Stimulated activated naive B cell treated with anti-CD40 and anti-IgM and Interleukin-4, amounts not matched to agents 10 μg/mL and 1 μg/mL and 100 μg/mL, for 72 hours (primary cell): ENCODE measurements around the gene CCDC201.

Experiments
- ATAC-seq, 2 donors: fragments of 150-1000 bp; cut with Tn5 transposase; replicated peaks; 2 replicates each; pipeline ENCODE4 v1.10.0; 2021; ENCODE audit warnings: moderate library complexity in 1 of 2
- DNase-seq: peaks from one replicate; pipeline ENCODE4 v3.0.0; 2021
- H3K27ac Mint-ChIP-seq: one replicate; pipeline ENCODE4 v1.8.0; 2022; ENCODE audit warnings: mild to moderate bottlenecking, mixed read lengths
- H3K27me3 Mint-ChIP-seq, 2 donors: one replicate each; pipeline ENCODE4 v1.8.0; 2022; ENCODE audit warnings: mixed read lengths in 2 of 2
- H3K36me3 Mint-ChIP-seq, 2 donors: one replicate each; pipeline ENCODE4 v1.8.0; 2022; ENCODE audit warnings: mixed read lengths in 2 of 2, mild to moderate bottlenecking in 1 of 2
- H3K4me1 Mint-ChIP-seq, 2 donors: one replicate each; pipeline ENCODE4 v1.8.0; 2022; ENCODE audit warnings: mixed read lengths in 2 of 2, mild to moderate bottlenecking in 1 of 2
- H3K4me3 Mint-ChIP-seq, 2 donors: one replicate each; pipeline ENCODE4 v1.8.0; 2022; ENCODE audit warnings: mild to moderate bottlenecking in 2 of 2, mixed read lengths in 2 of 2, moderate library complexity in 1 of 2
- H3K9me3 Mint-ChIP-seq, 2 donors: one replicate each; pipeline ENCODE4 v1.8.0; 2022; ENCODE audit warnings: mixed read lengths in 2 of 2, mild to moderate bottlenecking in 1 of 2

CCDC201 gene

DNA sequence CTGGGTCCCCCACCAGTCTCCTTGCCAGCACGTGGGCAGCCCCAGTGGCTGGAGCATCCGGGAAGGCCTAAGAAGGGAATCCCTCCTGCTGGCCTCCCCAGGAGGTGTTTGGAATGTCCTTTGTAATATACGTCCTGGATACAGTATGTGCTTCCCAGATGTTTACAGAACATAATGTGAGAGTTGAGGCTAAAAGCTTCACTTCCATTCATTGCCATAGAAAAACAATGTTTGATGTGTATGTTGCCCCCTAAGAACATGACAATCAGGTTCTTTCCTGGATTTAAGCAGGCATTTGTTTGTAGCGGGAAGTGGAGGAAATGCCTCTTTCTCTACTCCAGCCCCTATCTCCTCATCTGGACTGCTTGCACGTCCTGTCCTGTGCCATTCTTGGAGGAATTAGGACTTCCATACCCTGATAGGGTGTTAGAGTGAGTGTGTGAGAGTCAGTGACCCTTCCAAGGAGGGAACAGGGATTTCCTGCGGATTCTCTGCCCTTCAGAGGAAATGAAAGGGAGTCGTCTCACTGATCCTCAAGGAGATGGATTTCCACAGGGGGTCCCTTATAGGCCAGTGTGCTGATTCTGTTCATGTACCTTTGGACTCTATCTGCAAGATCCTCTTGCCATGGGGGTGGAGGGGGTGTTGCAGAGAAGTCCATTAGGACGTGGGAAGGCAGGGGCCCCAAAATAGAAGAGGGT is 16.6 kb upstream of the CCDC201 start:
- H3K9me3 Mint-ChIP-seq, result no peaks in the 10 kb centered on the region
- ATAC-seq (no peak), DNase-seq (no peak)
- H3K4me1 Mint-ChIP-seq, result peaks cover 4 to 7% of the 10 kb centered on the region in 2 donors
- H3K27ac Mint-ChIP-seq, result no peak overlapping the region
- no peak overlapping the region for H3K4me3 Mint-ChIP-seq
- no peaks in the 10 kb centered on the region for H3K36me3 Mint-ChIP-seq
- peaks cover 71 to 83% of the 10 kb centered on the region in 2 donors for H3K27me3 Mint-ChIP-seq

- Mint-ChIP-seq H3K4me3 (no peak overlapping the region), H3K36me3 (no peaks in the 10 kb centered on the region), H3K27ac (no peak overlapping the region), H3K27me3 (peaks cover 69 to 79% of the 10 kb centered on the region in 2 donors), H3K4me1 (peaks cover 4 to 7% of the 10 kb centered on the region in 2 donors), H3K9me3 (no peaks in the 10 kb centered on the region)
- DNase-seq (no peak), ATAC-seq (peak in 1 of 2 donors; percentile 20)
Measured at GRCh38 chr7:45888993-45889366, 16.1 kb upstream of the CCDC201 start.

GRCh38 chr7:45888185-45888992 is 15.5 kb upstream of the CCDC201 start, which contains the start of gene IGFBP1:
IGFBP1 (plus strand) TSS chr7:45888488; CDS start chr7:45888653, 165 bp downstream.
- H3K27me3 Mint-ChIP-seq, result peaks cover 71 to 73% of the 10 kb centered on the region in 2 donors
- H3K36me3 Mint-ChIP-seq, result no peaks in the 10 kb centered on the region
- peak within 1 kb of the TSS; percentile 31 to 64 for H3K4me3 Mint-ChIP-seq
- peak; percentile 42 to 43 for ATAC-seq
- no peaks in the 10 kb centered on the region for H3K9me3 Mint-ChIP-seq
- peaks cover 4 to 7% of the 10 kb centered on the region in 2 donors for H3K4me1 Mint-ChIP-seq
- no peak within 1 kb of the TSS for H3K27ac Mint-ChIP-seq
- DNase-seq, result no peak

GRCh38 chr7:45886931-45887667 is 14.2 kb upstream of the CCDC201 start:
- Mint-ChIP-seq H3K4me3 (no peak overlapping the region), H3K9me3 (no peaks in the 10 kb centered on the region), H3K36me3 (no peaks in the 10 kb centered on the region), H3K27me3 (peaks cover 69 to 72% of the 10 kb centered on the region in 2 donors), H3K27ac (no peak overlapping the region), H3K4me1 (peaks cover 4 to 7% of the 10 kb centered on the region in 2 donors)
- DNase-seq, result no peak
- no peak for ATAC-seq

- DNase-seq (no peak), ATAC-seq (no peak)
- H3K27me3 Mint-ChIP-seq, result peaks cover 59 to 61% of the 10 kb centered on the region in 2 donors
- no peaks in the 10 kb centered on the region for H3K9me3 Mint-ChIP-seq
- no peak overlapping the region for H3K4me3 Mint-ChIP-seq
- H3K36me3 Mint-ChIP-seq, result no peaks in the 10 kb centered on the region
- no peak overlapping the region for H3K27ac Mint-ChIP-seq
- H3K4me1 Mint-ChIP-seq, result peaks cover 4 to 7% of the 10 kb centered on the region in 2 donors
Measured at GRCh38 chr7:45885264-45885882, 12.5 kb upstream of the CCDC201 start.

DNA sequence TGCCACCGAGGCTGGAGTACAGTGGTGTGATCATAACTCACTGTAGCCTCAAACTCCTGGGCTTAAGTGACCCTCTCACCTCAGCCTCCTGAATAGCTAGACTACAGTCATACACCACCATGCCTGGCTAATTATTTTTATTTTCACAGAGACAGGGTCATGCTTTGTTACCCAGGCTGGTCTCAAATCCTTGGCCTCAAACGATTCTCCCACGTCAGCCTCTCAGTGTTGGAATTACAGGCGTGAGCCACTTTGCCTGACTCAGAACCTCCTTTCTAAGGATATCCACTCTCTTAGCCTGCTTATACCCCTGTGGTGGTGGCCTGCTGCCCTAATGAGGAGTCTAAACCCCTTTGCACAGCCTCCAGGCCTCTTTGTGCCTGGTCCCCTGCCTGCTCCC is 11.3 kb upstream of the CCDC201 start:
- peaks cover under 1 to 4% of the 10 kb centered on the region in 2 donors for H3K9me3 Mint-ChIP-seq
- DNase-seq (no peak), ATAC-seq (no peak)
- no peak overlapping the region for H3K27ac Mint-ChIP-seq
- H3K4me3 Mint-ChIP-seq, result no peak overlapping the region
- peaks cover 46 to 49% of the 10 kb centered on the region in 2 donors for H3K27me3 Mint-ChIP-seq
- H3K4me1 Mint-ChIP-seq, result peaks cover 4 to 7% of the 10 kb centered on the region in 2 donors
- H3K36me3 Mint-ChIP-seq, result no peaks in the 10 kb centered on the region

GRCh38 chr7:45882465-45882810 is 9.6 kb upstream of the CCDC201 start:
- ATAC-seq (no peak), DNase-seq (no peak)
- Mint-ChIP-seq H3K27me3 (peaks cover 32 to 33% of the 10 kb centered on the region in 2 donors), H3K36me3 (no peaks in the 10 kb centered on the region), H3K4me1 (no peaks in the 10 kb centered on the region), H3K27ac (no peak overlapping the region), H3K9me3 (peaks cover 6 to 9% of the 10 kb centered on the region in 2 donors), H3K4me3 (no peak overlapping the region)

DNA sequence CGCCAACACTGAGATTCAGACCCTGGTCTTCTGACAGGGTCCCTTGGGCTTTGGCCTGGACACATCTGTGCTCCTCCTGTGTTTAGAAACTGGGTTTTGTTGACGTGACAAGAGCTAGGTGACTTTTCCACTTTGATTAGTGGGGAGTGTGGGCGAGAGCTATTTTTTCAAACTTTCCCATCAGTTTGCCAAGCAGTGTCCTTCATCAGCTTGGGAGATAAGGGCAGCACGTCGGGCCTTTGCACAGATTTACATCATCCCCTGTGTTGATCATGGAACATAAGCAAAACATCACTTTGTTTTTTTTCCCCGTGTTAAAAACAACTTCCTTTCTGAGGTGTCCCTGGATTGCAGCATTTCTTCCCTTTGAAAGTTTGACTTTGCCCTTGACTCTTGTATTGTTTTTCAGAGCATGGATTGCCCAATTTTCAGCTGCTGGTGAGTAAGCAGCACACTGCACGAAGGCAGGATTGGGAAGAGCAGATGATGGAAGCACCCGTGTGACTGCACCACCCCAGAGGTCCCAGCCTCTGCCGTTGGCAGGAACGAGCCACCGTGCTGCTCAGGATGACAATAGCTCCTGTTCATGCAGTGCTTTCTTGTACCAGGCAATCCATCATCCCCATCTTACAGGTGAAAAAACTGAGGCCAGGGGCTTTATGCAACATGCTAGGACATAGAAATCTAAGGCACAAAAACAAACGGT is 9.0 kb upstream of the CCDC201 start:
- DNase-seq (no peak), ATAC-seq (no peak)
- no peak overlapping the region for H3K4me3 Mint-ChIP-seq
- H3K4me1 Mint-ChIP-seq, result no peaks in the 10 kb centered on the region
- H3K27me3 Mint-ChIP-seq, result peaks cover 27 to 28% of the 10 kb centered on the region in 2 donors
- H3K9me3 Mint-ChIP-seq, result peaks cover 10% of the 10 kb centered on the region in 2 donors
- no peak overlapping the region for H3K27ac Mint-ChIP-seq
- peaks cover 0 to 3% of the 10 kb centered on the region in 2 donors for H3K36me3 Mint-ChIP-seq

DNA sequence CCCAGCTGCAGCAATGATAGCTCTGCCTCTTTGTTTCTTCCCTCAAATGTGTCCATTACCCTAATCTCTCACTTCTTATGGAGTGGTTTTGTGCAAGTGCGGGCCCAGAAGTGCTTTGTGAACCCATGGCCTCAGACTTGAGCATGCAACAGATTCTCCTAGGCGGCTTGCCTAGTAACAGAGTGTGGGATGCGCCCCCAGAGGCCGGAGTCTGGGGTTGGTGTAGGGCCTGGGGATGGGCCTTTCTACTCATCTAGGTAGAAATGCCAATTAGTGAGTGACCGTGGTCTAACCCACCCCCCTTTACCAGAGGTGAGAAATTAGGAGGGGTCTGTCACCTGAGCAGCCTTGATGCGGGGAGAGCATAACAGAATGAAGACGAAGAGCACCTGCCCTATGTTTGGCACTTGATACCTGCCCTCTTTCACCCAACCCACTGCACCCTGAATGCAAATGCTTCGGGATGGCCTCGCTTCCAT is 8.4 kb upstream of the CCDC201 start:
- Mint-ChIP-seq H3K36me3 (peaks cover 0 to 3% of the 10 kb centered on the region in 2 donors), H3K9me3 (peaks cover 10 to 13% of the 10 kb centered on the region in 2 donors), H3K27ac (no peak overlapping the region), H3K4me1 (no peaks in the 10 kb centered on the region), H3K4me3 (no peak overlapping the region), H3K27me3 (peaks cover 22 to 25% of the 10 kb centered on the region in 2 donors)
- ATAC-seq (no peak), DNase-seq (no peak)

DNA sequence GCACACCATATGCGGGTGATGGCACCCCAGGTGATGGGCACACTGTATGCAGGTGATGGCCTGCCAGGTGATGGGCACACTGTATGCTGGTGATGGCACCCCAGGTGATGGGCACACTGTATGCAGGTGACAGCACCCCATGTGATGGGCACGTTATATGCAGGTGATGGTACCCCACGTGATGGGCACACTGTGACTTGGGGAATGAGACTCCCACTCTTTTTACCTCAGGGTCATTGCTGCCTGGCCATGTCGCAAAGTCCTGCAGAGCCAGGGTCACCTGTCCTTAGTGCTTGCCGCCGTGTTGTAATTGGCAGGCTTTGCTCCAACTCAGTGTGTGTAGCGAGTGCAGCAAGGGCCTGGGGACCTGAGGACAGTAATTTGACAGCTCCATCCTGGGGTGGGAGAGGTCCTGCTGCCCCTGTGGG is 7.6 kb upstream of the CCDC201 start:
- H3K4me1 Mint-ChIP-seq, result no peaks in the 10 kb centered on the region
- peaks cover 0 to 3% of the 10 kb centered on the region in 2 donors for H3K36me3 Mint-ChIP-seq
- DNase-seq (no peak), ATAC-seq (no peak)
- no peak overlapping the region for H3K4me3 Mint-ChIP-seq
- H3K9me3 Mint-ChIP-seq, result peaks cover 10 to 13% of the 10 kb centered on the region in 2 donors
- no peak overlapping the region for H3K27ac Mint-ChIP-seq
- peaks cover 21 to 29% of the 10 kb centered on the region in 2 donors for H3K27me3 Mint-ChIP-seq

DNA sequence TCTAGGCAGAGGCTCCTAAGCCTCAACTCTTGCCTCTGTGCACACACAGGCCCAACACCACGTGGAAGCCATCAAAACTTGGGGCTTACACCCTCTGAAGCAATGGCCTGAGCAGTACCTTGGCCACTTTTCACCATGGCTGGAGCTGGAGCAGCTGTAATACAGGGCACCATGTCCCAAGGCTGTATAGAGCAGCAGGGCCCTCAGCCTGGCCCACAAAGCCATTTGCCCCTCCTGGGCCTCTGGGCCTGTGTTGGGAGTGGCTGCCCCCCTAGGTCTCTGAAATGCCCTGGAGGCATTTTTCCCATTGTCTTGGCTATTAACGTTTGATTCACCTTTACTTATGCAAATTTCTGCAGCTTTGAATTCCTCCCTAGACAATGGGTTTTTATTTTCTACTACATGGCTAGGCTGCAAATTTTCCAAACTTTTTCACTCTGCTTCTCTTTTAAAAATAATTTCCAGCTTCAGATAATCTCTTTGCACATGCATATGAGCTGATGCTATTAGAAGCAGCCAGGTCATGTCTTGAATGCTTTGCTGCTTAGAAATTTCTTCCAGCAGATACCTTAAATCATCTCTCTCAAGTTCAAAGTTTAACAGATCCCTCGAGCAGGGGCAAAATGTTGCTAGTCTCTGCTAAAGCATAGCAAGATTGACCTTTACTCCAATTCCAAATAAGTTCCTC is 5.7 kb upstream of the CCDC201 start:
- Mint-ChIP-seq H3K36me3 (peaks cover 0 to 3% of the 10 kb centered on the region in 2 donors), H3K4me3 (no peak overlapping the region), H3K9me3 (peaks cover 10 to 13% of the 10 kb centered on the region in 2 donors), H3K27ac (no peak overlapping the region), H3K27me3 (peaks cover 11 to 18% of the 10 kb centered on the region in 2 donors), H3K4me1 (no peaks in the 10 kb centered on the region)
- DNase-seq (no peak), ATAC-seq (no peak)

DNA sequence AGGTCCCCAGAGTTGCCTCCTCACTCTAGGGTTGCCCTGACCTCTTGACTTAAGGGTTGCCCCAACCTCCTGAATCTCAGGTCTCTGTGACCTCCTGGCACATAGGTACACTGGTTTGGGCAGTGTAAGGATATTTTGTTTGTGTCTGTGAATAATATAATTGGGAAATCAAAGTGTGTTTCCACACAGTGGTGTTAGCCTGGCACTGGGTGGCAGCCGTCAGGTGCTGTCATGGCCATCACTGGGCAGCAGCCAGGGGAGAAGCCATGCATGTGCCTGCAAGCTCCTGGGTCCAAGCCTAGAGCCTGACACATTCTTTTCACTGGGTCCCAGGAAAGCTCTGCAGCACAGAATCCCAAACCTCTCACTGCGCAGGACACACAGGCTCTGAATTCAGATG is 3.6 kb upstream of the CCDC201 start:
- no peak for ATAC-seq
- peaks cover 0 to 3% of the 10 kb centered on the region in 2 donors for H3K36me3 Mint-ChIP-seq
- no peak for DNase-seq
- H3K27me3 Mint-ChIP-seq, result peaks cover 10 to 14% of the 10 kb centered on the region in 2 donors
- no peak overlapping the region for H3K27ac Mint-ChIP-seq
- peaks cover 10 to 13% of the 10 kb centered on the region in 2 donors for H3K9me3 Mint-ChIP-seq
- no peaks in the 10 kb centered on the region for H3K4me1 Mint-ChIP-seq
- H3K4me3 Mint-ChIP-seq, result no peak overlapping the region
